Keratinocyte (primary cell): Measurements from ENCODE around the gene GPT2. TPM values are rescaled to one million over a fixed set of nuclear protein-coding genes. Genes with fewer than 3 reads are reported as not detected.

ENCODE experiments used
- DNase-seq: peaks from one replicate; pipeline ENCODE4 v3.0.0-alpha.2; 2011; ENCODE audit warnings: low read depth, missing footprints, low spot score
- FAIRE-seq: peaks from 2 replicates; lab custom pipeline; 2011; peaks lifted over from hg19 to GRCh38; lab: Jason Lieb, UNC
- H2AFZ ChIP-seq: 2 replicates; pipeline ENCODE4 v1.6.0; 2012; ENCODE audit warnings: low read length, control low read depth, inconsistent platforms; ENCODE audit not compliant: control insufficient read depth
- H3K27ac ChIP-seq: 2 replicates; pipeline ENCODE4 v1.5.1; 2011; ENCODE audit warnings: low read length; ENCODE audit not compliant: control insufficient read depth, insufficient read depth
- H3K27me3 ChIP-seq: 3 replicates; pipeline ENCODE4 v1.6.0; 2011; ENCODE audit warnings: low read length; ENCODE audit not compliant: control insufficient read depth, insufficient read depth; ENCODE audit errors: extremely low read depth
- H3K36me3 ChIP-seq, 2 experiments: 2 replicates in 1 of 2; 3 replicates in 1 of 2; pipeline ENCODE4 v1.5.1; 2011; ENCODE audit warnings: low read length in 2 of 2, mild to moderate bottlenecking in 1 of 2; ENCODE audit not compliant: control insufficient read depth in 2 of 2, insufficient read depth in 2 of 2; ENCODE audit errors: extremely low read depth in 1 of 2
- H3K4me1 ChIP-seq: 3 replicates; pipeline ENCODE4 v1.5.1; 2011; ENCODE audit warnings: low read length; ENCODE audit not compliant: control insufficient read depth, insufficient read depth; ENCODE audit errors: extremely low read depth
- H3K4me2 ChIP-seq: 3 replicates; pipeline ENCODE4 v1.6.0; 2011; ENCODE audit warnings: low read depth, low read length; ENCODE audit not compliant: control insufficient read depth, insufficient read depth; ENCODE audit errors: extremely low read depth
- H3K4me3 ChIP-seq, 3 experiments: fragments of 200-600 bp in 1 of 3; sonication (generic) in 1 of 3; 2 replicates in 2 of 3; 3 replicates in 1 of 3; pipeline ENCODE4 v1.5.1; 2011 to 2016; ENCODE audit warnings: low read length in 3 of 3, mild to moderate bottlenecking in 3 of 3, control low read depth in 2 of 3, inconsistent platforms in 1 of 3, low read depth in 1 of 3, mixed read lengths in 1 of 3, mixed run types in 1 of 3, moderate library complexity in 1 of 3; ENCODE audit not compliant: control insufficient read depth in 2 of 3, insufficient read depth in 2 of 3; ENCODE audit errors: extremely low read depth in 1 of 3
- H3K79me2 ChIP-seq: 2 replicates; pipeline ENCODE4 v1.6.0; 2012; ENCODE audit warnings: low read length; ENCODE audit not compliant: control insufficient read depth, insufficient read depth
- H3K9ac ChIP-seq: 3 replicates; pipeline ENCODE4 v1.6.0; 2011; ENCODE audit warnings: low read length; ENCODE audit not compliant: control insufficient read depth, insufficient read depth; ENCODE audit errors: extremely low read depth
- H3K9me1 ChIP-seq: 3 replicates; pipeline ENCODE4 v1.6.0; 2011; ENCODE audit warnings: low read length; ENCODE audit not compliant: control insufficient read depth, insufficient read depth; ENCODE audit errors: extremely low read depth
- H3K9me3 ChIP-seq: 2 replicates; pipeline ENCODE4 v1.5.1; 2012; ENCODE audit warnings: low read depth, low read length; ENCODE audit not compliant: control insufficient read depth
- H4K20me1 ChIP-seq: 3 replicates; pipeline ENCODE4 v1.6.0; 2011; ENCODE audit warnings: low read length; ENCODE audit not compliant: control insufficient read depth, insufficient read depth; ENCODE audit errors: extremely low read depth
- CTCF ChIP-seq, 3 experiments: IDR thresholded peaks in 1 of 3; conservative IDR thresholded peaks in 1 of 3; optimal IDR thresholded peaks in 1 of 3; 2 replicates in 2 of 3; 3 replicates in 1 of 3; pipeline versions ENCODE3 to v1.5.1; 2011; ENCODE audit warnings: low read length in 3 of 3, mild to moderate bottlenecking in 3 of 3, moderate library complexity in 2 of 3, control low read depth in 1 of 3, inconsistent platforms in 1 of 3; ENCODE audit not compliant: insufficient read depth in 2 of 3; ENCODE audit errors: extremely low read depth in 1 of 3
- EZH2 ChIP-seq: IDR thresholded peaks from one replicate; pipeline ENCODE4 v1.6.1; 2012; ENCODE audit warnings: inconsistent platforms, mild to moderate bottlenecking, low read length, moderate library complexity
- dilution Hi-C: fragments of 300-500 bp; cut with MboI; formaldehyde crosslinking; loops from one replicate; pipeline ENCODE4 v1.7.0; 2020; ENCODE audit warnings: low sequenced_read_pairs; ENCODE audit not compliant: extremely low pct_ligation_motif_present
- polyA plus RNA-seq, 5 experiments: library from polyadenylated mRNA; depleted of rRNA in 3 of 5; stranded (reverse) in 3 of 5; stranded (forward) in 1 of 5; unstranded in 1 of 5; fragments of >200 nt; gene quantifications; 1 replicate in 1 of 5; 2 replicates in 3 of 5; 3 replicates in 1 of 5; pipeline versions ENCODE4 v1.2.1 to v1.2.3, GENCODE V29; 2011 to 2012; ENCODE audit warnings: missing spikeins in 2 of 5, low read depth in 1 of 5, low replicate concordance in 1 of 5

Gene GPT2
- polyA plus RNA-seq, 1 donor (not counting 4 experiments of a cell fraction or from before 2014, with no cell fraction given), result 16.1 TPM

- Histone ChIP-seq H2AFZ (peak overlapping the region; percentile 76), H3K36me3 (peaks cover 0 to 10% of the 10 kb centered on the region in 2 experiments), H3K79me2 (peaks cover 5% of the 10 kb centered on the region), H3K4me2 (peak overlapping the region; percentile 86), H3K4me3 (peak overlapping the region; percentile 69 to 85 (median 76)), H3K27ac (peak overlapping the region; percentile 32), H3K9ac (peak overlapping the region; percentile 76), H3K9me1 (peaks cover 2% of the 10 kb centered on the region), H4K20me1 (peaks cover 3% of the 10 kb centered on the region), H3K9me3 (no peaks in the 10 kb centered on the region), H3K4me1 (peaks cover 34% of the 10 kb centered on the region), H3K27me3 (no peaks in the 10 kb centered on the region)
- TF ChIP-seq EZH2 (no peak), CTCF (optimal IDR thresholded peaks at IDR 0.05 in 1 of 3, IDR thresholded peaks at IDR 0.05 in 1 of 3, conservative IDR thresholded peaks at IDR 0.05 in 1 of 3; ENCODE audit: extremely low read depth in 1 of 3, insufficient read depth in 2 of 3, low read length in 3 of 3) (no peak)
- FAIRE-seq, result no peak
- dilution Hi-C loops, result no loop called here
- no peak for DNase-seq
Observed at GRCh38 chr16:46884513-46885293, 541 bp downstream of the GPT2 start.

- FAIRE-seq (peak; percentile 34), DNase-seq (no peak)
- Histone ChIP-seq H3K27ac (peak overlapping the region; percentile 53), H3K9me1 (peaks cover 2% of the 10 kb centered on the region), H3K4me3 (peak overlapping the region in 2 of 3 experiments; percentile 76 to 85), H3K9ac (peak overlapping the region; percentile 76), H2AFZ (no peak overlapping the region), H4K20me1 (peaks cover 3% of the 10 kb centered on the region), H3K36me3 (peaks cover 0 to 15% of the 10 kb centered on the region in 2 experiments), H3K9me3 (no peaks in the 10 kb centered on the region), H3K79me2 (peaks cover 5% of the 10 kb centered on the region), H3K4me2 (peak overlapping the region; percentile 86), H3K27me3 (no peaks in the 10 kb centered on the region), H3K4me1 (peaks cover 38% of the 10 kb centered on the region)
- dilution Hi-C loops, result no loop called here
- no peak for TF ChIP-seq EZH2
- TF ChIP-seq CTCF (optimal IDR thresholded peaks at IDR 0.05 in 1 of 3, IDR thresholded peaks at IDR 0.05 in 1 of 3, conservative IDR thresholded peaks at IDR 0.05 in 1 of 3; ENCODE audit: extremely low read depth in 1 of 3, insufficient read depth in 2 of 3, low read length in 3 of 3), result no peak
Observed at GRCh38 chr16:46885960-46886763, 2.0 kb downstream of the GPT2 start.
